Endodermal cell (in vitro differentiated cells): ENCODE results near the gene ZSWIM8. TPM values are rescaled to one million over a fixed set of nuclear protein-coding genes. Genes with fewer than 3 reads are reported as not detected.

Experiments
- DNase-seq: peaks from one replicate; pipeline ENCODE4 v3.0.0-alpha.2; 2017
- H3K27ac ChIP-seq: 2 replicates; pipeline ENCODE4 v1.5.1; 2013; ENCODE audit warnings: mild to moderate bottlenecking, low read depth, low read length, moderate library complexity
- H3K27me3 ChIP-seq: 2 replicates; pipeline ENCODE4 v1.6.1; 2013; ENCODE audit warnings: mild to moderate bottlenecking, low read length, moderate library complexity; ENCODE audit not compliant: insufficient read depth, control insufficient read depth, poor library complexity, severe bottlenecking
- H3K36me3 ChIP-seq: 2 replicates; pipeline ENCODE4 v1.7.0; 2013; ENCODE audit warnings: mild to moderate bottlenecking, low read length, moderate library complexity; ENCODE audit not compliant: control insufficient read depth, insufficient read depth
- H3K4me1 ChIP-seq: one replicate; pipeline ENCODE4 v1.7.0; 2013; ENCODE audit warnings: low read length; ENCODE audit not compliant: control insufficient read depth, insufficient read depth
- H3K4me3 ChIP-seq: 2 replicates; pipeline ENCODE4 v1.5.1; 2013; ENCODE audit warnings: mild to moderate bottlenecking, low read length, moderate library complexity
- H3K9ac ChIP-seq: 2 replicates; pipeline ENCODE4 v1.6.1; 2013; ENCODE audit warnings: mild to moderate bottlenecking, low read length, moderate library complexity; ENCODE audit not compliant: poor library complexity, severe bottlenecking; ENCODE audit errors: extremely low read depth
- H3K9me3 ChIP-seq: 2 replicates; pipeline ENCODE4 v1.6.1; 2013; ENCODE audit warnings: mild to moderate bottlenecking, low read length, moderate library complexity; ENCODE audit not compliant: control insufficient read depth
- H3K27ac Mint-ChIP-seq: 2 replicates; pipeline ENCODE4 v1.8.0; 2020; ENCODE audit warnings: mixed read lengths
- H3K27me3 Mint-ChIP-seq: 2 replicates; pipeline ENCODE4 v1.8.0; 2021; ENCODE audit warnings: mild to moderate bottlenecking, mixed read lengths; ENCODE audit not compliant: insufficient read depth
- H3K36me3 Mint-ChIP-seq: 2 replicates; pipeline ENCODE4 v1.8.0; 2020; ENCODE audit warnings: low read depth, mixed read lengths
- H3K4me1 Mint-ChIP-seq: 2 replicates; pipeline ENCODE4 v1.8.0; 2020; ENCODE audit warnings: mixed read lengths
- H3K4me3 Mint-ChIP-seq: 2 replicates; pipeline ENCODE4 v1.8.0; 2020; ENCODE audit warnings: mild to moderate bottlenecking, moderate library complexity, mixed read lengths
- H3K9me3 Mint-ChIP-seq: 2 replicates; pipeline ENCODE4 v1.8.0; 2020; ENCODE audit warnings: mild to moderate bottlenecking, mixed read lengths
- CTCF ChIP-seq: fragments of 200-600 bp; sonication (generic); conservative IDR thresholded peaks from 2 replicates; pipeline ENCODE4 v1.5.0; 2021; ENCODE audit warnings: antibody characterized with exemption, mild to moderate bottlenecking
- WGBS, 2 experiments: methylation state at CpG; one replicate each; pipeline versions ENCODE4 v1.1.5 to v1.1.7; 2013; ENCODE audit warnings: missing lambda C conversion rate in 2 of 2, mixed read lengths in 1 of 2; ENCODE audit not compliant: insufficient coverage in 1 of 2, insufficient read length in 1 of 2; 5-methylcytosine and 5-hydroxymethylcytosine counted together
- total RNA-seq, 2 donors: library from RNA; stranded (reverse); fragmentation: NEBNext Ultra II Directional in 1 of 2; extraction: Animal tissue kit (Norgen Biotek cat#: 25700) in 1 of 2; gene quantifications; 2 replicates in 1 of 2; 3 replicates in 1 of 2; pipeline ENCODE4 v1.2.1, GENCODE V29; 2021

Gene ZSWIM8
- total RNA-seq, 2 donors from 2014 or later: 75.9 to 79.8 TPM

- H3K4me3 Mint-ChIP-seq: no peak overlapping the region
- Histone ChIP-seq H3K36me3 (peaks cover 45% of the 10 kb centered on the region), H3K4me3 (no peak overlapping the region), H3K9me3 (no peaks in the 10 kb centered on the region), H3K9ac (no peak overlapping the region), H3K4me1 (peaks cover 2% of the 10 kb centered on the region), H3K27ac (no peak overlapping the region), H3K27me3 (no peaks in the 10 kb centered on the region)
- H3K27ac Mint-ChIP-seq: no peak overlapping the region
- H3K9me3 Mint-ChIP-seq: no peaks in the 10 kb centered on the region
- peaks cover 7% of the 10 kb centered on the region for H3K4me1 Mint-ChIP-seq
- 91 to 96% methylated on average over 15 to 16 of the region's 17 CpGs for WGBS, 2 experiments
- peaks cover 35% of the 10 kb centered on the region for H3K36me3 Mint-ChIP-seq
- no peak for TF ChIP-seq CTCF
- H3K27me3 Mint-ChIP-seq: no peaks in the 10 kb centered on the region
- no peak for DNase-seq
Measured at GRCh38 chr10:73788864-73789658, 3.7 kb downstream of the ZSWIM8 start.

- Mint-ChIP-seq H3K9me3 (no peaks in the 10 kb centered on the region), H3K36me3 (peaks cover 41% of the 10 kb centered on the region), H3K4me3 (no peak overlapping the region), H3K27ac (no peak overlapping the region), H3K4me1 (peaks cover 7% of the 10 kb centered on the region), H3K27me3 (no peaks in the 10 kb centered on the region)
- H3K4me3 ChIP-seq: no peak overlapping the region
- H3K9me3 ChIP-seq: no peaks in the 10 kb centered on the region
- 90 to 95% methylated on average over 3 to 9 of the region's 10 CpGs for WGBS, 2 experiments
- no peaks in the 10 kb centered on the region for H3K27me3 ChIP-seq
- no peak for TF ChIP-seq CTCF
- no peak overlapping the region for H3K27ac ChIP-seq
- DNase-seq: no peak
- H3K4me1 ChIP-seq: peaks cover 2% of the 10 kb centered on the region
- no peak overlapping the region for H3K9ac ChIP-seq
- H3K36me3 ChIP-seq: peaks cover 51% of the 10 kb centered on the region
Measured at GRCh38 chr10:73789659-73790055, 4.3 kb downstream of the ZSWIM8 start.

GRCh38 chr10:73790886-73791625 lies 5.7 kb downstream of the ZSWIM8 start:
- Histone ChIP-seq H3K27ac (no peak overlapping the region), H3K4me3 (no peak overlapping the region), H3K9ac (no peak overlapping the region), H3K36me3 (peaks cover 57% of the 10 kb centered on the region), H3K27me3 (no peaks in the 10 kb centered on the region), H3K9me3 (no peaks in the 10 kb centered on the region), H3K4me1 (peaks cover 2% of the 10 kb centered on the region)
- Mint-ChIP-seq H3K27me3 (no peaks in the 10 kb centered on the region), H3K9me3 (no peaks in the 10 kb centered on the region), H3K4me3 (no peak overlapping the region), H3K27ac (no peak overlapping the region), H3K36me3 (peaks cover 51% of the 10 kb centered on the region), H3K4me1 (peaks cover 7% of the 10 kb centered on the region)
- no peak for DNase-seq
- 94 to 97% methylated on average over 18 to 22 of the region's 22 CpGs for WGBS, 2 experiments
- no peak for TF ChIP-seq CTCF
